ENCODE data around the gene XPO1.
"Not testable (repeated sequence)": the region's sequence is repeated elsewhere in the genome, so short reads cannot be mapped to it uniquely, and the experiment has no call there.

- not testable (repeated sequence) for TF ChIP-seq CTCF, POLR2A (IDR thresholded peaks at IDR 0.05)
These were observed 83.2 kb downstream of the XPO1 start for GRCh38 chr2:61454972-61455371.
